Stimulated activated naive CD8-positive, alpha-beta T cell treated with anti-CD3 and anti-CD28 coated beads, Interleukin-15, amount 100 ng/mL, for 72 hours (primary cell): ENCODE data around the gene B9D1.

Experiments
- ATAC-seq: fragments of 150-1000 bp; cut with Tn5 transposase; 2 replicates; pipeline ENCODE4 v1.10.0; 2021; ENCODE audit warnings: mild to moderate bottlenecking, moderate library complexity
- DNase-seq, 2 donors: peaks; one replicate each; pipeline ENCODE4 v3.0.0; 2021 to 2022
- H3K27ac Mint-ChIP-seq, 2 donors: one replicate each; pipeline ENCODE4 v1.8.0; 2022; ENCODE audit warnings: mild to moderate bottlenecking in 2 of 2, mixed read lengths in 2 of 2, moderate library complexity in 2 of 2
- H3K27me3 Mint-ChIP-seq: one replicate; pipeline ENCODE4 v1.8.0; 2022; ENCODE audit warnings: mixed read lengths
- H3K4me1 Mint-ChIP-seq: one replicate; pipeline ENCODE4 v1.8.0; 2022; ENCODE audit warnings: mild to moderate bottlenecking, mixed read lengths
- H3K4me3 Mint-ChIP-seq, 2 donors: one replicate each; pipeline ENCODE4 v1.8.0; 2022; ENCODE audit warnings: mild to moderate bottlenecking in 2 of 2, mixed read lengths in 2 of 2, moderate library complexity in 1 of 2
- H3K9me3 Mint-ChIP-seq, 2 donors: one replicate each; pipeline ENCODE4 v1.8.0; 2022; ENCODE audit warnings: mixed read lengths in 2 of 2

B9D1 gene, protein sequence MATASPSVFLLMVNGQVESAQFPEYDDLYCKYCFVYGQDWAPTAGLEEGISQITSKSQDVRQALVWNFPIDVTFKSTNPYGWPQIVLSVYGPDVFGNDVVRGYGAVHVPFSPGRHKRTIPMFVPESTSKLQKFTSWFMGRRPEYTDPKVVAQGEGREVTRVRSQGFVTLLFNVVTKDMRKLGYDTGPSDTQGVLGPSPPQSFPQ

DNA sequence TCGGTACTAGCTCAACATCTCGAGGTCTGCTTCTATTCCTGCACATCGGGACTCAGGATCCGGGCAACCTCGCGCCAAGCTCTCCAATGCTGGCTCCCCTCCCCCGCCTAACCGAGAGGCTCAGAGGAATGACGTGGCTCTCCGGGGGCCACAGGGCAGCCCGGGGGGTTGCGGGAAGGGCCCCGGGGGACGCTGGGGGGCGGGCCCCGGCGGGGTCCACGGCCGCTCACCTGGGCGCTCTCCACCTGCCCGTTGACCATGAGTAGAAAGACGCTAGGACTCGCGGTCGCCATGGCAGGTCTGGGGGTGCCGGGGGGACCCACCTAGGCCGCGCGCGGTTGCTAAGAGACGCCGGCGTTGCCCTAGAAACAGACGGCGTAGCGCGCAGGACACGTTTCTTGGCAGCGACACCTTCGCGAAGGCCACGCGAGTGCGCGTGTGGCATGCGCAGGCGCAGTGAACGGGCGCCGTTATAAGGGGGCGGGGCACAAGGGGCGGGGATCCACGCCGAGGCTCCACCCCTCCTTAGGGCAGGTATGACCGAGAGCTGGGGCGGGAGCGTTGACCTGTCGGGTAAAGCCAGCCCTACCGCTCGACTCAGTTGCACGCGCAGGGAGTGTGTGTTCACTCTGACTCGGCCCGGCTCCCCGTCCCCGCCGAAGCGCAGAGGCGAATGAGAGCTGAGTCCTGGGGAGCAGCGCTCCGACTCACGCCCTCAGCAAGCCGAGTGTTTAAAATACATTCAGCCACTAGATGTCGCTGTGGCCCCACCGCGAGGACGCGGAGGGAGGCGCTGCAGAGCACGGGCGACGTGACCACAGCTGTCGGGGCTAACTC lies at the start of gene B9D1:
Gene B9D1, minus strand, starts transcription at position 447 of the 837 bp plus-strand sequence. Its CDS starts 154 bp downstream, at position 293.
- no peaks in the 10 kb centered on the region for H3K9me3 Mint-ChIP-seq

GRCh38 chr17:19411631-19412030 lies 49.1 kb upstream of the B9D1 start:
- no peak for ATAC-seq
- Mint-ChIP-seq H3K4me3 (no peak overlapping the region), H3K4me1 (no peaks in the 10 kb centered on the region), H3K27me3 (peaks cover 16% of the 10 kb centered on the region), H3K9me3 (no peaks in the 10 kb centered on the region), H3K27ac (no peak overlapping the region)
- DNase-seq: no peak

More for the DNA sequence above, at the start of gene B9D1:
- peak within 1 kb of the TSS in 1 of 2 donors; percentile 27 for H3K27ac Mint-ChIP-seq
- peaks cover 45% of the 10 kb centered on the region for H3K27me3 Mint-ChIP-seq
- ATAC-seq (peak; percentile 87), DNase-seq (peak; percentile 88 to 90)
- peaks cover 22% of the 10 kb centered on the region for H3K4me1 Mint-ChIP-seq
- H3K4me3 Mint-ChIP-seq: peak within 1 kb of the TSS; percentile 78 to 83

- Mint-ChIP-seq H3K4me3 (no peak within 1 kb of the TSS), H3K27ac (peak within 1 kb of the TSS; percentile 6 to 35)
- no peak for ATAC-seq
Observed at GRCh38 chr17:19410875-19411620, 48.5 kb upstream of the B9D1 start, which contains the start of gene RNF112. RNF112 (plus strand) TSS chr17:19411232; CDS start chr17:19411409, 177 bp downstream.

DNA sequence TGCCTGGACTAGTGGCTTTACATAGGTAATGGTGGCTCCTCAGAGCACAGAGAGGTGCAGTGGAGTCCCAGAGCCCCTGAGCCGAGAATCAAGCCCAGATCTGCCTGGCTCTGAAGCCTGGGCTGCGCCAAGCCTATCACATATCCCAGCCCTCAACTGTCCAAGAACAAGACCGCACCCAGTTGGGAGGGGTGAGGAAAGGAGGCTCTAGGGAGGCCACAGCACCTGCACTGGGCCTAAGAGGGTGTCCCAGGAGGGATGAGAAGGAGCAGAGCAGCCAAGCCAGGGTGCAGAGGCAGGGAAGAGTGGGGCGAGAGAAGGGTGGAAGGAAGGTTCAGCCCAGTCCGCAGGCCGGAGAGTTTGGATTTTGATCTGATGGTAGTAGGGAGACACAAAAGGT lies 47.6 kb upstream of the B9D1 start:
- peaks cover 16% of the 10 kb centered on the region for H3K27me3 Mint-ChIP-seq
- H3K9me3 Mint-ChIP-seq: no peaks in the 10 kb centered on the region
- no peaks in the 10 kb centered on the region for H3K4me1 Mint-ChIP-seq
- H3K27ac Mint-ChIP-seq: no peak overlapping the region
- no peak for ATAC-seq
- H3K4me3 Mint-ChIP-seq: no peak overlapping the region
- no peak for DNase-seq

More at GRCh38 chr17:19410875-19411620, 48.5 kb upstream of the B9D1 start, which contains the start of gene RNF112:
- Mint-ChIP-seq H3K4me1 (no peaks in the 10 kb centered on the region), H3K9me3 (no peaks in the 10 kb centered on the region), H3K27me3 (peaks cover 16% of the 10 kb centered on the region)
- DNase-seq: no peak

GRCh38 chr17:19409509-19409908 lies 47.0 kb upstream of the B9D1 start:
- ATAC-seq (no peak), DNase-seq (no peak)
- Mint-ChIP-seq H3K4me3 (no peak overlapping the region), H3K27me3 (peaks cover 16% of the 10 kb centered on the region), H3K4me1 (no peaks in the 10 kb centered on the region), H3K9me3 (no peaks in the 10 kb centered on the region), H3K27ac (no peak overlapping the region)

- no peak overlapping the region for H3K27ac Mint-ChIP-seq
- H3K4me1 Mint-ChIP-seq: no peaks in the 10 kb centered on the region
- no peaks in the 10 kb centered on the region for H3K9me3 Mint-ChIP-seq
- DNase-seq (no peak), ATAC-seq (no peak)
- H3K27me3 Mint-ChIP-seq: peaks cover 16% of the 10 kb centered on the region
- no peak overlapping the region for H3K4me3 Mint-ChIP-seq
Observed at GRCh38 chr17:19409066-19409465, 46.5 kb upstream of the B9D1 start.

- ATAC-seq: no peak
- H3K9me3 Mint-ChIP-seq: peaks cover 0 to 4% of the 10 kb centered on the region in 2 donors
- H3K4me1 Mint-ChIP-seq: no peaks in the 10 kb centered on the region
- DNase-seq: no peak
- peaks cover 12% of the 10 kb centered on the region for H3K27me3 Mint-ChIP-seq
- H3K27ac Mint-ChIP-seq: no peak overlapping the region
- H3K4me3 Mint-ChIP-seq: no peak overlapping the region
Observed at GRCh38 chr17:19408346-19408710, 45.8 kb upstream of the B9D1 start.

- H3K9me3 Mint-ChIP-seq: peaks cover 0 to 4% of the 10 kb centered on the region in 2 donors
- DNase-seq (no peak), ATAC-seq (no peak)
- H3K4me1 Mint-ChIP-seq: no peaks in the 10 kb centered on the region
- no peak overlapping the region for H3K27ac Mint-ChIP-seq
- H3K4me3 Mint-ChIP-seq: no peak overlapping the region
- peaks cover 6% of the 10 kb centered on the region for H3K27me3 Mint-ChIP-seq
Observed at GRCh38 chr17:19407601-19408345, 45.2 kb upstream of the B9D1 start.

- peaks cover 8% of the 10 kb centered on the region for H3K27me3 Mint-ChIP-seq
- ATAC-seq: no peak
- H3K4me1 Mint-ChIP-seq: no peaks in the 10 kb centered on the region
- no peak overlapping the region for H3K4me3 Mint-ChIP-seq
- no peak for DNase-seq
- H3K27ac Mint-ChIP-seq: no peak overlapping the region
- peaks cover 0 to 4% of the 10 kb centered on the region in 2 donors for H3K9me3 Mint-ChIP-seq
Observed at GRCh38 chr17:19405114-19405513, 42.6 kb upstream of the B9D1 start.

GRCh38 chr17:19404264-19404663 lies 41.7 kb upstream of the B9D1 start:
- Mint-ChIP-seq H3K27me3 (peaks cover 8% of the 10 kb centered on the region), H3K27ac (peak overlapping the region in 1 of 2 donors; percentile 10), H3K9me3 (peaks cover 0 to 4% of the 10 kb centered on the region in 2 donors), H3K4me3 (no peak overlapping the region), H3K4me1 (no peaks in the 10 kb centered on the region)
- DNase-seq: no peak
- no peak for ATAC-seq

- DNase-seq: no peak
- no peak overlapping the region for H3K4me3 Mint-ChIP-seq
- no peaks in the 10 kb centered on the region for H3K4me1 Mint-ChIP-seq
- H3K27ac Mint-ChIP-seq: no peak overlapping the region
- peaks cover 8% of the 10 kb centered on the region for H3K27me3 Mint-ChIP-seq
- no peak for ATAC-seq
- H3K9me3 Mint-ChIP-seq: peaks cover 0 to 4% of the 10 kb centered on the region in 2 donors
Observed at GRCh38 chr17:19403021-19403420, 40.5 kb upstream of the B9D1 start.

GRCh38 chr17:19402171-19402570 lies 39.6 kb upstream of the B9D1 start:
- no peak for DNase-seq
- H3K27ac Mint-ChIP-seq: no peak overlapping the region

GRCh38 chr17:19401321-19402010 lies 38.9 kb upstream of the B9D1 start:
- peaks cover 8% of the 10 kb centered on the region for H3K27me3 Mint-ChIP-seq
- H3K4me3 Mint-ChIP-seq: no peak overlapping the region
- peaks cover 0 to 4% of the 10 kb centered on the region in 2 donors for H3K9me3 Mint-ChIP-seq
- DNase-seq: no peak
- no peak for ATAC-seq
- no peaks in the 10 kb centered on the region for H3K4me1 Mint-ChIP-seq
- H3K27ac Mint-ChIP-seq: no peak overlapping the region

More at GRCh38 chr17:19402171-19402570, 39.6 kb upstream of the B9D1 start:
- Mint-ChIP-seq H3K27me3 (peaks cover 8% of the 10 kb centered on the region), H3K4me1 (no peaks in the 10 kb centered on the region), H3K9me3 (peaks cover 0 to 4% of the 10 kb centered on the region in 2 donors), H3K4me3 (no peak overlapping the region)
- ATAC-seq: no peak

DNA sequence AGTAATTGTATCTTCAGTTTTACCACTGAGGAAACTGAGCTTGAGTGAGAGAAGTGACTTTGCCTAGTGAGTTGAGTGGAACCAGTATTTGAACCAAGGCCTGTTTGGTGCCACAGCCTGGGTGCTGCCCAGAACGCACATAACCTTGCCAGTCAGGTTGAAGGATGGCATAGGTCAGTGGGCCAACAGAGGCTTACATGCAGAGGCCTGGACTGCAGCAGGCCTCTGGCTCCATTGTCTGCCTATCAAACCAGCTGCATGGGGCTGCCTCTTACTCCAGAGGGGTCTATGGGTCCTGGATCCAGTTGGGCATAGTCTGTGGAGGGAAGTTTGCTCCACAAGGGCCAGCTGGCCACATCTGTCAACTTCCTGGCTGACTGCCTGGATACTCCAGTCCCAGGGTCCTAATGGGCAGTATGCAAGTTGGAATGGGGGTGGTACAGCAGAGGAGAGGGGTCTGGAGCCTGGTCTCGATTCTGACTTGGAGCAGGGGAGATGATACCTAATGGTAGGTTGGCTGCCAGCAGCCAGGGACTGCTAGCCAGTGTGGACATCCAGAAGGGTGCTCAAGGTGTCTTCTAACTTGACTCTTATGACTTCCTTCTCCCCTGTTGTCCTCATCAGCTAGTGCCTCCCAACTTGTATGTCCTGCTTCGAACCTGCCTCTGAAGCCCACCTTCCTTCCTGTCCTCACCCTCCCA lies 37.4 kb upstream of the B9D1 start:
- Mint-ChIP-seq H3K9me3 (peaks cover 0 to 4% of the 10 kb centered on the region in 2 donors), H3K27ac (no peak overlapping the region), H3K4me3 (no peak overlapping the region), H3K4me1 (no peaks in the 10 kb centered on the region), H3K27me3 (peaks cover 8% of the 10 kb centered on the region)
- no peak for DNase-seq
- no peak for ATAC-seq
